ENCODE data around the gene FCHO1.

Gene FCHO1

DNA sequence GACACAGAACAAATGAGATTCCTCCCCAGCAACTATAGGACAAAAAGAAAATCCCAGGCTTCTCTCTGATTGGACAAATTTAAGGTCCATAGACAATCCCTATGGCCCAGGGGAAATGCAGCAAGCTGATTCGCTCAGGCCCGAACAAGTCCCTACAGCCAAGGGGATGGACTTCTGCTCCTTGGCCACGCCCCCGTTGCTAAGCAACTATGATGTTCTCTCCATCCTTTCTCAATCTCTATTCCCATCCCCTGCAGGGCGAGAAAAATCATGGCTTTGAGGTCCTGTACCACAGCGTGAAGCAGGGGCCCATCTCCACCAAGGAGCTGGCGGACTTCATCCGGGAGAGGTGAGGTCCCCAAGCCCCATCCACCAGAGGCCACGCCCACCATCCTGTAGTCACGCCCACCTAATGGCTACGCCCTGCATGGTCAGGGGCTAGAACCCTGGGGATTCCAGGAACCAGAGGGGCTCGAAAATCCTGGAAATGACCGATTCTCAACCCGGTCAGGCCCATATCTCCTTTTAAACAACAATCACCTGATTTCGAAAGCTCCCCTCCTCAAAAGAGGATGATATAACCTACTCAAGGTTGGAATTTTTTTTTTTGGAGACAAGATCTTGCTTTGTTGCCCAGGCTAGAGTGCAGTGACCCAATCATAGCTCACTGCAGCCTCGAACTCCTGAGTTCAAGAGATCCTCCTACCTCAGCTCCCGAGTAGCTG is 11.4 kb downstream of the FCHO1 start:
- ChIA-PET POLR2A (ENCODE audit: low non-redundant PET) (no interaction called here), CTCF (interaction anchor here (0.6 to 1.0 kb wide), 4 partner anchors 10 to 37 kb away, joined by 3 to 6 read pairs (median 4); no protein-coding TSS in a partner anchor)
- DNase-seq (ENCODE audit: low spot score) = peak; percentile 68
- TF ChIP-seq, protein P1, sequence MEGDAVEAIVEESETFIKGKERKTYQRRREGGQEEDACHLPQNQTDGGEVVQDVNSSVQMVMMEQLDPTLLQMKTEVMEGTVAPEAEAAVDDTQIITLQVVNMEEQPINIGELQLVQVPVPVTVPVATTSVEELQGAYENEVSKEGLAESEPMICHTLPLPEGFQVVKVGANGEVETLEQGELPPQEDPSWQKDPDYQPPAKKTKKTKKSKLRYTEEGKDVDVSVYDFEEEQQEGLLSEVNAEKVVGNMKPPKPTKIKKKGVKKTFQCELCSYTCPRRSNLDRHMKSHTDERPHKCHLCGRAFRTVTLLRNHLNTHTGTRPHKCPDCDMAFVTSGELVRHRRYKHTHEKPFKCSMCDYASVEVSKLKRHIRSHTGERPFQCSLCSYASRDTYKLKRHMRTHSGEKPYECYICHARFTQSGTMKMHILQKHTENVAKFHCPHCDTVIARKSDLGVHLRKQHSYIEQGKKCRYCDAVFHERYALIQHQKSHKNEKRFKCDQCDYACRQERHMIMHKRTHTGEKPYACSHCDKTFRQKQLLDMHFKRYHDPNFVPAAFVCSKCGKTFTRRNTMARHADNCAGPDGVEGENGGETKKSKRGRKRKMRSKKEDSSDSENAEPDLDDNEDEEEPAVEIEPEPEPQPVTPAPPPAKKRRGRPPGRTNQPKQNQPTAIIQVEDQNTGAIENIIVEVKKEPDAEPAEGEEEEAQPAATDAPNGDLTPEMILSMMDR (conservative IDR thresholded peaks at IDR 0.05; ENCODE audit: low read depth) = no peak
- H3K27ac ChIP-seq = 0 out of 2 replicates have a peak overlapping the region, but pooled peaks have one; percentile 1

DNA sequence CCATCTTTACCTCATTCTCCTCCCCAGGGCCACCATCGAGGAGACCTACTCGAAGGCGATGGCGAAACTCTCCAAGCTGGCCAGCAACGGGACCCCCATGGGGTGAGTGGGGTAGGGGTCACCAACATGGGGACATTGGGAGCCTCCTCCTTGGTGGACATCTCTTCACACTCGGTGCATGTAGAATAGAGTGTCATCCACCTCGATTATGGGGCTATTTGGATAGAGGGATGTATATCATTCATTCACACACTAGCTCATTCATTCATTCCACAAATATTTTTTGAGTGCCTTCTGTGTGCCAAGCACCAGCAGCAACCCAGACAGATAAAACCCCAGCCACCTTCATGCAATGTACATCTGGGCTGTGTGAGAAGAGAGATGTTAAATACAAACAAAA is 13.1 kb downstream of the FCHO1 start:
- ChIA-PET POLR2A (ENCODE audit: low non-redundant PET) (no interaction called here), CTCF (no interaction called here)
- peak overlapping the region; percentile 71 for H3K27ac ChIP-seq
- TF ChIP-seq, protein P1 (conservative IDR thresholded peaks at IDR 0.05; ENCODE audit: low read depth) = no peak
- DNase-seq (ENCODE audit: low spot score) = no peak

DNA sequence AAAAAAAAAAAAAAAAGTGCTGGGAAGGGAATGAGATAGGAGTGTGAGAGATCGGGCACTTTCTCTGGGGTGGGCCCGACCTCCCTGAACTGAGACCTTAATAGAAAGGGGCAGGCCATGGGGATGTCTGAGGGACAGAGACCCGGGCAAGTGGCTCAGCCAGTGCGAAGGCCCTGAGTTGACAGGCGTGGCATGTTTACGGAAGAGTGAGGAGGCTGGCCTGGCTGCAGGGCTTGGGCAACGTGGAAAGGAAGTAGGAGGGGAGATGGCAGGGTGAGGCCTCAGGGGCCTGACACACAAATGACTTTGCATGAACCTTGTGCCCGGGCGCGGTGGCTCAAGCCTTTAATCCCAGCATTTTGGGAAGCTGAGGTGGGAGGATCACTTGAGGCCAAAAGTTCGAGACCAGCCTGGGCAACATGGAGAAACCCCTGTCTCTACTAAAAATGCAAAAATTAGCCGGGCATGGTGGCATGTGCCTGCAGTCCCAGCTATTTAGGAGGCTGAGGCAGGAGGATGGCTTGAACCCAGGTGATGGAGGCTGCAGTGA is 13.9 kb downstream of the FCHO1 start:
- TF ChIP-seq, protein P1 (conservative IDR thresholded peaks at IDR 0.05; ENCODE audit: low read depth) = no peak
- POLR2A ChIA-PET (ENCODE audit: low non-redundant PET) = no interaction called here
- CTCF ChIA-PET = no interaction called here
- no peak for DNase-seq (ENCODE audit: low spot score)
- peak overlapping the region; percentile 71 for H3K27ac ChIP-seq

DNA sequence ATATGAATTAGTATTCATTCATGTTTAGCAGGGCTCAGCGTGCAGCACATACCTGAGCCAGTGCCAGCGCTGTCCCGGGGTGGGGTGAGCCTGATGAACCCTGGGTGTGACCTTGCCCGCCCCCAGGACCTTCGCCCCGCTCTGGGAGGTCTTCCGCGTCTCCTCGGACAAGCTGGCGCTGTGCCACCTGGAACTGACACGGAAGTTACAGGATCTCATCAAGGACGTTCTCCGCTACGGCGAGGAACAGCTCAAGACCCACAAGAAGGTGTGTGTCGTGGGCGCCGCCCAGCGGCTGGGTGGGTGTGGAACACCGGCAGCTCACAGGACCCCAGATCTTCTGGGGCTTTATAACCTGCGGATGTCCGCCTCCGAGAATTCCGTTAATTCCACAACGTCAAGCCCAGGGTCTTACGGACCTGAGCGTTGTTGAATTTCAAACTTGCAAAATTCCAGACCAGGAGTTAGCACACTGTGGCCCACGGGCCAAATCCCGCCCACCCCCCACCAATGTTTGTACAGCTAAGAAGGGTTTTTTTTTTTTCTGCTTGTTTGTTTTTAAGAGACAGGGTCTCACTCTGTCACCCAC is 15.4 kb downstream of the FCHO1 start:
- ChIA-PET POLR2A (ENCODE audit: low non-redundant PET) (interaction anchor here (0.5 to 0.8 kb wide), 2 partner anchors 14 to 161 kb away, joined by 3 read pairs; no protein-coding TSS in a partner anchor), CTCF (interaction anchor here (0.5 to 1.6 kb wide), 25 partner anchors 8 to 355 kb away, joined by 3 to 14 read pairs (median 4); partner anchors contain the start of genes B3GNT3 and MAP1S)
- peak overlapping the region; percentile 71 for H3K27ac ChIP-seq
- TF ChIP-seq, protein P1 (conservative IDR thresholded peaks at IDR 0.05; ENCODE audit: low read depth) = peak; percentile 98
- peak; percentile 71 for DNase-seq (ENCODE audit: low spot score)

DNA sequence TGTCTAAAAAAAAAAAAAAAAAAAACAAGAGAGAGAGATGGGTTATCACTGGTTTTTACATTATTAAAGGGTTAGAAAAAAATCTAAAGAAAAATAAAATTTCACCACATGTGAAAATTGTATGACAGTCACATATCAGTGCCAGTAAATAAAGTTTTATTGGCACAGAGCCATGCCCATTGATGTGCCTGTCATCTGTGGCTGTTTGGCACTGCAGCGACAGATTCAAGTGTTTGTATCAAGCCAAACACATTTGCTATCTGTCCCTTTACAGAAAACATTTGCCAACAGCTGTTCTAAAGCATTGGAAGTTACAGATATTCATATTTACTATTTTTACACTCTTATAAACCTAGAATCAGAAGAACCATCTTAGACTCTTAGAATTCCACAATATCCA is 16.3 kb downstream of the FCHO1 start:
- CTCF ChIA-PET = interaction anchor here (0.6 to 1.6 kb wide), 4 partner anchors 10 to 271 kb away, joined by 3 to 8 read pairs (median 4); no protein-coding TSS in a partner anchor
- POLR2A ChIA-PET (ENCODE audit: low non-redundant PET) = no interaction called here
- no peak for DNase-seq (ENCODE audit: low spot score)
- TF ChIP-seq, protein P1 (conservative IDR thresholded peaks at IDR 0.05; ENCODE audit: low read depth) = no peak
- no peak overlapping the region for H3K27ac ChIP-seq

DNA sequence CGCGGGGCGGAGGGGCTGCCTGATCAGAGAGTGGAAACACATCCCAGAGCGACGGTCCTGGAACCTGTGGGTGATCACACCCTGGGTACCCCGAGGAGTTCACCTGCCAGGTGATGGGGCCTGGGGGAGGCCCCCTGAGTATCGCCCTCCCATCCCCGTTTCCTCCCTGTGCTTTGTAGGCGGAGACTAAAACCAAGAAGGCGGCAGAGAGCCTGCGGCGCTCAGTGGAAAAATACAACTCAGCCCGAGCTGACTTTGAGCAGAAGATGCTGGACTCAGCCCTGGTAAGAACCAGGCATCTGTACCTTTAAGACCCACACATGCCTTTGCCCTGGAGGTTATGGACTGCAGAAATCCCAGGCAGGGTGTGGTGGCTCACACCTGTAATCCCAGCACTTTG is 19.3 kb downstream of the FCHO1 start:
- CTCF ChIA-PET = no interaction called here

More for the DNA sequence above, 19.3 kb downstream of the FCHO1 start:
- TF ChIP-seq, protein P1 (conservative IDR thresholded peaks at IDR 0.05; ENCODE audit: low read depth) = no peak
- no peak overlapping the region for H3K27ac ChIP-seq
- DNase-seq (ENCODE audit: low spot score) = no peak
- POLR2A ChIA-PET (ENCODE audit: low non-redundant PET) = no interaction called here
